IMR-90 (cell line): ENCODE results near the gene CLEC16A.

ENCODE experiments used
- BHLHE40 ChIP-seq: fragments of 150-350 bp; IDR thresholded peaks from 2 replicates; pipeline ENCODE4 v1.6.1; 2016; ENCODE audit warnings: mild to moderate bottlenecking, low read depth, low read length
- CEBPB ChIP-seq: IDR thresholded peaks from 2 replicates; pipeline ENCODE4 v1.6.1; 2012; ENCODE audit warnings: low read depth, low read length, improper control_type of control experiment
- CHD1 ChIP-seq: IDR thresholded peaks from 2 replicates; pipeline ENCODE4 v1.6.1; 2012; ENCODE audit warnings: low read depth, low read length, improper control_type of control experiment
- MXI1 ChIP-seq: IDR thresholded peaks from 2 replicates; pipeline ENCODE4 v1.6.1; 2012; ENCODE audit warnings: low read depth, mild to moderate bottlenecking, low read length, moderate library complexity, borderline replicate concordance
- POLR2A ChIP-seq: IDR thresholded peaks from 2 replicates; pipeline ENCODE4 v1.6.1; 2012; ENCODE audit warnings: mild to moderate bottlenecking, low read depth, low read length
- RAD21 ChIP-seq: IDR thresholded peaks from 2 replicates; pipeline ENCODE4 v1.6.1; 2012; ENCODE audit warnings: low read length, improper control_type of control experiment
- RCOR1 ChIP-seq: IDR thresholded peaks from 2 replicates; pipeline ENCODE4 v1.6.1; 2012; ENCODE audit warnings: mild to moderate bottlenecking, low read length, improper control_type of control experiment; ENCODE audit not compliant: insufficient replicate concordance
- RFX5 ChIP-seq: IDR thresholded peaks from 2 replicates; pipeline ENCODE4 v1.8.0; 2012; ENCODE audit warnings: low read depth, mild to moderate bottlenecking, low read length, moderate library complexity
- SMC3 ChIP-seq: fragments of 150-350 bp; IDR thresholded peaks from 2 replicates; pipeline ENCODE4 v1.6.1; 2016; ENCODE audit warnings: low read depth, mild to moderate bottlenecking, antibody characterized with exemption, low read length, moderate library complexity
- TF ChIP-seq, protein P1 (sequence below): conservative IDR thresholded peaks from 2 replicates; pipeline ENCODE4 v1.5.1; 2012; ENCODE audit warnings: mild to moderate bottlenecking, low read depth, low read length, improper control_type of control experiment
- TF ChIP-seq, protein P2 (sequence below): fragments of 150-350 bp; IDR thresholded peaks from 2 replicates; pipeline ENCODE4 v1.6.1; 2017; ENCODE audit warnings: mild to moderate bottlenecking, antibody characterized with exemption, low read length, low read depth
- TF ChIP-seq, protein P3 (sequence below): fragments of 150-350 bp; IDR thresholded peaks from 2 replicates; pipeline ENCODE4 v1.6.1; 2016; ENCODE audit warnings: low read depth, mild to moderate bottlenecking, low read length, moderate library complexity, borderline replicate concordance

GRCh38 chr16:10984509-10984908, 40.1 kb downstream of the CLEC16A start:
- TF ChIP-seq, protein P1, sequence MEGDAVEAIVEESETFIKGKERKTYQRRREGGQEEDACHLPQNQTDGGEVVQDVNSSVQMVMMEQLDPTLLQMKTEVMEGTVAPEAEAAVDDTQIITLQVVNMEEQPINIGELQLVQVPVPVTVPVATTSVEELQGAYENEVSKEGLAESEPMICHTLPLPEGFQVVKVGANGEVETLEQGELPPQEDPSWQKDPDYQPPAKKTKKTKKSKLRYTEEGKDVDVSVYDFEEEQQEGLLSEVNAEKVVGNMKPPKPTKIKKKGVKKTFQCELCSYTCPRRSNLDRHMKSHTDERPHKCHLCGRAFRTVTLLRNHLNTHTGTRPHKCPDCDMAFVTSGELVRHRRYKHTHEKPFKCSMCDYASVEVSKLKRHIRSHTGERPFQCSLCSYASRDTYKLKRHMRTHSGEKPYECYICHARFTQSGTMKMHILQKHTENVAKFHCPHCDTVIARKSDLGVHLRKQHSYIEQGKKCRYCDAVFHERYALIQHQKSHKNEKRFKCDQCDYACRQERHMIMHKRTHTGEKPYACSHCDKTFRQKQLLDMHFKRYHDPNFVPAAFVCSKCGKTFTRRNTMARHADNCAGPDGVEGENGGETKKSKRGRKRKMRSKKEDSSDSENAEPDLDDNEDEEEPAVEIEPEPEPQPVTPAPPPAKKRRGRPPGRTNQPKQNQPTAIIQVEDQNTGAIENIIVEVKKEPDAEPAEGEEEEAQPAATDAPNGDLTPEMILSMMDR: no peak
- TF ChIP-seq SMC3 (no peak), BHLHE40 (no peak), CEBPB (peak; percentile 42; the same call in 1 of the 2 replicates), RCOR1 (no peak), CHD1 (no peak), POLR2A (no peak), MXI1 (no peak), RFX5 (no peak), RAD21 (no peak)
- TF ChIP-seq, protein P2, sequence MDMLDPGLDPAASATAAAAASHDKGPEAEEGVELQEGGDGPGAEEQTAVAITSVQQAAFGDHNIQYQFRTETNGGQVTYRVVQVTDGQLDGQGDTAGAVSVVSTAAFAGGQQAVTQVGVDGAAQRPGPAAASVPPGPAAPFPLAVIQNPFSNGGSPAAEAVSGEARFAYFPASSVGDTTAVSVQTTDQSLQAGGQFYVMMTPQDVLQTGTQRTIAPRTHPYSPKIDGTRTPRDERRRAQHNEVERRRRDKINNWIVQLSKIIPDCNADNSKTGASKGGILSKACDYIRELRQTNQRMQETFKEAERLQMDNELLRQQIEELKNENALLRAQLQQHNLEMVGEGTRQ: no peak
- TF ChIP-seq, protein P3, sequence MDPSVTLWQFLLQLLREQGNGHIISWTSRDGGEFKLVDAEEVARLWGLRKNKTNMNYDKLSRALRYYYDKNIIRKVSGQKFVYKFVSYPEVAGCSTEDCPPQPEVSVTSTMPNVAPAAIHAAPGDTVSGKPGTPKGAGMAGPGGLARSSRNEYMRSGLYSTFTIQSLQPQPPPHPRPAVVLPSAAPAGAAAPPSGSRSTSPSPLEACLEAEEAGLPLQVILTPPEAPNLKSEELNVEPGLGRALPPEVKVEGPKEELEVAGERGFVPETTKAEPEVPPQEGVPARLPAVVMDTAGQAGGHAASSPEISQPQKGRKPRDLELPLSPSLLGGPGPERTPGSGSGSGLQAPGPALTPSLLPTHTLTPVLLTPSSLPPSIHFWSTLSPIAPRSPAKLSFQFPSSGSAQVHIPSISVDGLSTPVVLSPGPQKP: no peak
